ENCODE measurements around the gene MALT1.

MALT1 gene

DNA sequence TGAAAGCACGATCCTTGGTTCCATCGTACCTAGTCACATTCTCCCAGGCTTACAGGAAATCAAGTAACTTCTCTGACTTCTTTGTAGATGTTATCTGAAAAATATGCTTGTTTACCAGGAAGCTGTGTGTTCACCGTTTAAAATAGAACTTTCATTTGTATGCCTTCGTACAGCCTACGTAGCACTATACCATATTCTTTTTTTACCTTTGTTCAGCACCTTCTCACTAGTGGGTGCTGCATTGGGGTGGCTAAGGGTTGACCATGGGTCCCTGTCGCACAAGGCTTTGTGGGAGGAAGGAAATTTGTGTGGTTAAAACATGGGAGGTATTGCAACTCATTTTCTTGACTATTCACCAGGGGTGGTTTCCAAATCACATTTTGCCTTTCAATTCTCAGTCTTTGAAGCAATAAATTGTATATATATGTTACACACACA, 16.6 kb downstream of the MALT1 start:
- H3K4me3 Mint-ChIP-seq: no peak overlapping the region
- H3K4me1 Mint-ChIP-seq: peaks cover 4% of the 10 kb centered on the region
- H3K9me3 Mint-ChIP-seq: no peaks in the 10 kb centered on the region
- H3K36me3 Mint-ChIP-seq (ENCODE audit: low read depth): peaks cover 63% of the 10 kb centered on the region
- TF ChIP-seq CTCF (IDR thresholded peaks at IDR 0.05; ENCODE audit: unreplicated experiment in 3 of 3): no peak
- no peak overlapping the region for H3K27ac Mint-ChIP-seq
- H3K27me3 Mint-ChIP-seq (ENCODE audit: low read depth): no peaks in the 10 kb centered on the region

DNA sequence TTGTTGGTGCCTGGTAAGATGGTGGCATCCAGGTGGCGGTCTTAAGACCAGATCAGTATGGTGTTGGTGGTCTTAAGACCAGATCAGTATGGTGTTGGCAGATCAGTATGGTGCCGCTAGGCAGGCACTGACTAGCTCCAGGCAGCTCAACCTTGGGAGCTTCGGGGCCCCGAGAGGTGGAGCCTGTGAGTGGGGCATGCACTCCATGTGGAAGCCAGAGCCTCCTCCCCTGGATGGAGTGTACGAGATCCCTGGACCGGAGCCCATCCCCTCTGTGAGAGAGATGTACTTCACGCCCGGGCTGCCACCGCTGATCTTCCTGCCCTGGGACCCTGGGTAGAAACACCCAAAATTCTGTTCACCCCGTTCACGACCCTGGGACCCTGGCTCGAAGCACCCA, 19.0 kb downstream of the MALT1 start:
- Mint-ChIP-seq H3K27ac (no peak overlapping the region), H3K4me1 (peaks cover 24% of the 10 kb centered on the region), H3K9me3 (no peaks in the 10 kb centered on the region), H3K27me3 (ENCODE audit: low read depth) (no peaks in the 10 kb centered on the region), H3K4me3 (no peak overlapping the region), H3K36me3 (ENCODE audit: low read depth) (peaks cover 57% of the 10 kb centered on the region)
- TF ChIP-seq CTCF (IDR thresholded peaks at IDR 0.05; ENCODE audit: unreplicated experiment in 3 of 3): no peak

DNA sequence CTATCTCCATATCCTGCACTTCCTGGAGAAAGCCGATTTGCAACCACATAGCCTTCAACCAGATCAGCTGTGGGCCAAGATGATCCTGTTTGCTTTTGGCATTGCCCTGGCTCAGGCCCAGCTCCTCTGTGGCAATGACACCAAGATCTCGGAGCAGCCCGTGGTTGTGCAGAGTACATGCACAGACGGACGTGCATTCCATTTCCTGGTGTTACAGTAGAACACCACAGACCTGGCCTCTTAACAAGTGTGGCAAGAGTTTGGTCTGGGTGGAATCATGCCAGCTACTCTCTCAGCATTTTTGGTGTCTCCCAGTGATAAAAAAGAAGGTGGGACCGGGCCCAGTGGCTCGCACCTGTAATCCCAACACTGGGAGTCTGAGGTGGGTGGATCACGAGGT, 20.0 kb downstream of the MALT1 start:
- peaks cover 62% of the 10 kb centered on the region for H3K36me3 Mint-ChIP-seq (ENCODE audit: low read depth)
- H3K9me3 Mint-ChIP-seq: no peaks in the 10 kb centered on the region
- no peak overlapping the region for H3K27ac Mint-ChIP-seq
- no peak for TF ChIP-seq CTCF (IDR thresholded peaks at IDR 0.05; ENCODE audit: unreplicated experiment in 3 of 3)
- H3K4me3 Mint-ChIP-seq: no peak overlapping the region
- peaks cover 27% of the 10 kb centered on the region for H3K4me1 Mint-ChIP-seq
- no peaks in the 10 kb centered on the region for H3K27me3 Mint-ChIP-seq (ENCODE audit: low read depth)

DNA sequence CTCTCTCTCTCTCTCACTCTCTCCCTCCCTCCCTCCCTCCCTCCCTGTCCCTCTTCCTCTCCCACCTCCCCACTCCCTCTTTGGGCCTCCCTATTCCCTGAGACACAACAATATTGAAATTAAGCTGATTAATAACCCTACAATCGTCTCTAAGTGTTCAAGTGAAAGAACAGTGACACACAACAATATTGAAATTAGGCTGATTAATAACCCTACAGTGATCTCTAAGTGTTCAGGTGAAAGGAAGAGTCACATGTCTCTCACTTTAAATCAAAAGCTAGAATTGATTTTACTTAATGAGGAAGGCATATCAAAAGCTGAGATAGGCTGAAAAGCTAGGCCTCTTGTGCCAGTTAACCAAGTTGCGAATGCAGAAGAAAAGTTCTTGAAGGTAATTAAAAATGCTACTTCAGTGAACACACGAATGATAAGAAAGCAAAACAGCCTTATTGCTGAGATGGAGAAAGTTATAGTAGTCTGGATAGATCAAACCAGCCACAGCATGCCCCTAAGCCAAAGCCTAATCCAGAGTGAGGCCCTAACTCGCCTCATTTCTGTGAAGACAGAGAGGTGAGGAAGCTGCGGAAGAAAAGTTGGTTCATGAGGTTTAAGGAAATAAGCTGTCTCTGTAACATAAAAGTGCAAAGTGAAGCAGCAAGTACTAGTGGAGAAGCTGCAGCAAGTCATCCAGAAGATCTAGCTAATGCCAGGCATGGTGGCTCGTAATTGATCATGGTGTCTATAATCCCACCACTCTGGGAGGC, 21.3 kb downstream of the MALT1 start:
- Mint-ChIP-seq H3K27ac (peak overlapping the region in 1 of 3 experiments; percentile 34), H3K27me3 (ENCODE audit: low read depth) (no peaks in the 10 kb centered on the region), H3K4me1 (peaks cover 27% of the 10 kb centered on the region), H3K9me3 (no peaks in the 10 kb centered on the region), H3K4me3 (no peak overlapping the region), H3K36me3 (ENCODE audit: low read depth) (peaks cover 63% of the 10 kb centered on the region)
- no peak for TF ChIP-seq CTCF (IDR thresholded peaks at IDR 0.05; ENCODE audit: unreplicated experiment in 3 of 3)

- Mint-ChIP-seq H3K4me3 (no peak overlapping the region), H3K27ac (peak overlapping the region in 2 of 3 experiments; percentile 60 to 73), H3K9me3 (no peaks in the 10 kb centered on the region), H3K4me1 (peaks cover 27% of the 10 kb centered on the region), H3K27me3 (ENCODE audit: low read depth) (no peaks in the 10 kb centered on the region), H3K36me3 (ENCODE audit: low read depth) (peaks cover 54% of the 10 kb centered on the region)
- no peak for TF ChIP-seq CTCF (IDR thresholded peaks at IDR 0.05; ENCODE audit: unreplicated experiment in 3 of 3)
These were observed 23.0 kb downstream of the MALT1 start for GRCh38 chr18:58694221-58694620.
